SIG-M5 treated with dmso at 0.1 percent for 504 hours (cell line): ENCODE results near the gene IFT80.
A peak's percentile ranks its signal among the peaks of the same experiment; 100 is the strongest.

ENCODE experiments used
- DNase-seq: peaks from one replicate; lab custom pipeline; 2025; ENCODE audit not compliant: unreplicated experiment; lab: John Stamatoyannopoulos, UW

IFT80 gene

GRCh38 chr3:160401291-160402095 is 2.5 kb upstream of the IFT80 start:
- DNase-seq = peak; percentile 63

- DNase-seq = no peak
Measured at GRCh38 chr3:160400702-160401150, 1.7 kb upstream of the IFT80 start.

GRCh38 chr3:160400030-160400701 is 1.1 kb upstream of the IFT80 start:
- peak; percentile 38 for DNase-seq

GRCh38 chr3:160398820-160399124 is 253 bp downstream of the IFT80 start:
- no peak for DNase-seq

GRCh38 chr3:160395297-160395696 is 3.7 kb downstream of the IFT80 start:
- no peak for DNase-seq

GRCh38 chr3:160394009-160394392 is 5.0 kb downstream of the IFT80 start:
- no peak for DNase-seq

- peak; percentile 27 for DNase-seq
Measured at GRCh38 chr3:160393346-160394008, 5.5 kb downstream of the IFT80 start.

- DNase-seq = no peak
Measured at GRCh38 chr3:160392798-160393197, 6.2 kb downstream of the IFT80 start.

- DNase-seq = no peak
Measured at GRCh38 chr3:160390565-160391138, 8.4 kb downstream of the IFT80 start.

- DNase-seq = no peak
Measured at GRCh38 chr3:160384639-160385318, 14.2 kb downstream of the IFT80 start.

- no peak for DNase-seq
Measured at GRCh38 chr3:160381470-160381869, 17.6 kb downstream of the IFT80 start.

- DNase-seq = no peak
Measured at GRCh38 chr3:160379628-160380214, 19.3 kb downstream of the IFT80 start.

- DNase-seq = no peak
Measured at GRCh38 chr3:160378331-160379109, 20.5 kb downstream of the IFT80 start.

GRCh38 chr3:160376681-160377080 is 22.3 kb downstream of the IFT80 start:
- DNase-seq = no peak

GRCh38 chr3:160374925-160375324 is 24.1 kb downstream of the IFT80 start:
- no peak for DNase-seq

- DNase-seq = no peak
Measured at GRCh38 chr3:160374472-160374871, 24.6 kb downstream of the IFT80 start.

GRCh38 chr3:160373655-160374054 is 25.4 kb downstream of the IFT80 start:
- no peak for DNase-seq

GRCh38 chr3:160372780-160373179 is 26.2 kb downstream of the IFT80 start:
- peak; percentile 22 for DNase-seq

- DNase-seq = no peak
Measured at GRCh38 chr3:160370987-160371857, 27.8 kb downstream of the IFT80 start.
